NCI-H187 treated with DMSO at 0.1 percent for 48 hours (cell line): ENCODE results near the gene RBM12.
"Not testable (repeated sequence)": the region's sequence is repeated elsewhere in the genome, so short reads cannot be mapped to it uniquely, and the experiment has no call there.

Source experiments
- DNase-seq: peaks from one replicate; lab custom pipeline; 2025; lab: John Stamatoyannopoulos, UW

RBM12 gene, protein sequence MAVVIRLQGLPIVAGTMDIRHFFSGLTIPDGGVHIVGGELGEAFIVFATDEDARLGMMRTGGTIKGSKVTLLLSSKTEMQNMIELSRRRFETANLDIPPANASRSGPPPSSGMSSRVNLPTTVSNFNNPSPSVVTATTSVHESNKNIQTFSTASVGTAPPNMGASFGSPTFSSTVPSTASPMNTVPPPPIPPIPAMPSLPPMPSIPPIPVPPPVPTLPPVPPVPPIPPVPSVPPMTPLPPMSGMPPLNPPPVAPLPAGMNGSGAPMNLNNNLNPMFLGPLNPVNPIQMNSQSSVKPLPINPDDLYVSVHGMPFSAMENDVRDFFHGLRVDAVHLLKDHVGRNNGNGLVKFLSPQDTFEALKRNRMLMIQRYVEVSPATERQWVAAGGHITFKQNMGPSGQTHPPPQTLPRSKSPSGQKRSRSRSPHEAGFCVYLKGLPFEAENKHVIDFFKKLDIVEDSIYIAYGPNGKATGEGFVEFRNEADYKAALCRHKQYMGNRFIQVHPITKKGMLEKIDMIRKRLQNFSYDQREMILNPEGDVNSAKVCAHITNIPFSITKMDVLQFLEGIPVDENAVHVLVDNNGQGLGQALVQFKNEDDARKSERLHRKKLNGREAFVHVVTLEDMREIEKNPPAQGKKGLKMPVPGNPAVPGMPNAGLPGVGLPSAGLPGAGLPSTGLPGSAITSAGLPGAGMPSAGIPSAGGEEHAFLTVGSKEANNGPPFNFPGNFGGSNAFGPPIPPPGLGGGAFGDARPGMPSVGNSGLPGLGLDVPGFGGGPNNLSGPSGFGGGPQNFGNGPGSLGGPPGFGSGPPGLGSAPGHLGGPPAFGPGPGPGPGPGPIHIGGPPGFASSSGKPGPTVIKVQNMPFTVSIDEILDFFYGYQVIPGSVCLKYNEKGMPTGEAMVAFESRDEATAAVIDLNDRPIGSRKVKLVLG

DNA sequence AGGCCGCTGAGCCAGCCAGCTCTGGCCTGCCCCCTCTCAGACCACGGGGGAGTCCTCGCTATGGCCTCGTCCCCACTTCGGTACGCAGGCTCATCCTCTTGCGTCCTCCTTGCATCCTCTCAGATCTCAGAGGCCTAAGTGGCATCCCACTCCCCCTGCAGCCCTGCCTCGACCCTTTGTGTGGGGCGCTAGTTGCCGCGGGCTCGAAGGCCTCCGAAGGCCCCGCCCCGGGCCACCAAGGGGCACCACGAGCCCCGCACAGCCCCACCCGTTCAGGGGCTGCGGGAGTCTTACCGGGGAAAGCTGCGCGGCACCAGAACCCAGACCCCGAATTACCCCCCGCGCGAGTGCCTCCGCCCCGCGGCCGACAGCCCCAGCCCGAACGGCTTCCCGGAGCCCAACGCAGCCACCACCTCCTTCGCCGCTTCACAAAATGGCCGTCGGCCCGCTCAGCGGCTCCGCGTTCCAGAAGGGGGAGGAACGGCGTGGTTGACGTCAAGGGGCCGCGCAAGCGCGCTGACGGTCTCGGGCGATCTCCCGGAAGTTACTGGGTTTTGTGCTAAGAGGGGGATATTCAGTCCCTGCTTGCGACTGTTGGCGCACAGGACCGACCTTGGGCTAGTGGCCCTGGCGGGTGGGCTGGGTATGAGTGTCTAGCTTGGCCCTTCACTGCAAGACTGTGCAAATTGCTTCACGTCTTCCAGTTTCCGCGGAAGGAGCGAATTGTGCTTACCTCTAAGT lies at the start of gene RBM12, which contains the start of gene CPNE1:
TSS of gene RBM12 (minus strand) at position 435 of the 741 bp plus-strand sequence. CDS start 9,578 bp downstream, outside the sequence.
TSS of gene CPNE1 (minus strand) at position 435 of the 741 bp plus-strand sequence. CDS start 31,977 bp downstream, outside the sequence.
- peak; percentile 61 for DNase-seq

DNA sequence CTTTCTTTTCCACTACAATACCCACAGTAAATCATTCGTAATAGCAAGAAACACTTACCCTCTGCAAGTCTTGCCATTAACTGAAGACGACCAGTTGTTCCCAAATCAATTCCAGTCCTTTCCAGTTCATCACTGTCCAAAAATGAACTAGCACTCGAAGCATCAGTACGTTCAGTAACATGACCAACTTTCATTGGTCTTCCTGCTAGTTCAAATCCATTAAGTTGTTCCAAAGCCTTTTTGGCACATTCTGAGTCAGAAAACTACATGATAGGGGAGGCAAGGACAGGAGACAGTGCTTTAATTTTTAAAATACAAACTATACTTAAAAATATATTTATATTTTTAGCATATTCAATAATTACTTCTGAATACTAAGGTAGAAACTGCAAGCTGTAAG lies 49.4 kb upstream of the RBM12 start:
- no peak for DNase-seq

DNA sequence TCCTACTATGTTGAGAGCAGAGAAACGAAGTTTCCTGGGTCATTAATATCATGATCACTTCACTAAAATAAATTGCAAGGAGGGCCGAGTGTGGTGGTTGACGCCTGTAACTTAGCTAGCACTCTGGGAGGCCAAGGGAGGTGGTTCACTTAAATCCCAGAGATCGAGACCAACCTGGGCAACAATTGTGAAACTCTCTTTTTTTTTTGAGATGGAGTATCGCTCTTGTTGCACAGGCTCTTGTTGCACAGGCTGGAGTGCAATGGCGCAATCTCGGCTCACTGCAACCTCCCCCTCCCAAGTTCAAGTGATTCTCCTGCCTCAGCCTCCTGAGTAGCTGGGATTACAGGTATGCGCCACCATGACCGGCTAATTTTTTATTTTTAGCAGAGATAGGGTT lies 48.4 kb upstream of the RBM12 start:
- DNase-seq = not testable (repeated sequence)

DNA sequence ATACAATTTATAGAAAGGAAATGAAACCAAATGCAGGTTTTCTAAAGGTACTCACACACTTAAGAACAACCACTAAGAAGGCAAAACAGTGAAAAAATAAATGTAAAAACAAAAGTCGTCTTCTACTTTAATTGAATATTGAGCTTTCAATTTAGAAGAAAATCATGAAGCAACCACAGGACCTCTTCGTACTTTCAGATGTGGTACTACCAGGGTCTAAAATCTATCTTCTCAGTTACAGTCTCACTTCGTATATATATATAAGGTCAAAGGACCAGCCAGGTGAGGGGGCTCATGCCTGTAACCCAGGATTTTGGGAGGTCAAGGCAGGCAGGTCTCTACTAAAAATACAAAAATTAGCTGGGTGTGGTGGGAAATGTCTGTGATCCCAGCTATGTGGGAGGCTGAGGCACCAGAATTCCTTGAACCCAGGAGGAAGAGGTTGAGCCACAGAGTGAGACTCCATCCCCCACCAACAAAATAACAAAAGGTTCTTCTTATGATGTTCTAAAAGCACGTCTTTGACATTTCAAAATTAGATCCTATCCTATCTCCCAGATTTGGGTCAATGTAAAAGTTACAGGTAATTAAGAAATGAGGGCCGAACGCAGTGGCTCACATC lies 47.0 kb upstream of the RBM12 start:
- DNase-seq = no peak

DNA sequence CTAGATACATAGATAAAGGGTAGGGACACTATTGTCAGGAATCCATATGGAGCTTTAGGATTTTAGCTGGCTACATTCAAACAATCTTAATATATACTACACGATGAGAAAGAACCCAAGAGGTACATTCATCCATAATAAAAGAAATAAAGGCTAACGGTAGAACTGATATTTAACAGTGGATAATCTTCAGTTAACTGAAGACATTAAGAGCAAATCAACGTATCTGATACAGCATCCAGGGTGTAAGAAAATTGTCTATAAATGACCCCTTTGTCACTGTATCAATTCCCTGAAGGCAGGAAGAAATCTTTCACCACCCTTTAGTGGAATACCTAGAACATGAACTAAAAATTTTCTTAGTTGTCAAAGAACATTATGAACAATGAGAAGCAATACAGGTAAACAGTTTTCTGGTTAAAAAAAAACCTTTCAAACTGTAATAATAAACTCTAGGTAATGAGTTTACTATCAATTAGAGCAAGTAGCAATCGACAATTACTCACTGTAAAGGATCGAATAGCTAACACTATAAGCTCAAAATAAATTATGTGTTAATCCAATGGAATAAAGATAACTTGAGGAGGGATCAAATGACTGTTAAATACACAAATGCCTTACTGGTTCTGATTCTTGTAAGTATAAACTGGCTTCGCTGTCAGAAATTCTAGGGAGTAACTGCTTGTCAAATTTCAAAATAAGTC lies 46.3 kb upstream of the RBM12 start:
- no peak for DNase-seq

DNA sequence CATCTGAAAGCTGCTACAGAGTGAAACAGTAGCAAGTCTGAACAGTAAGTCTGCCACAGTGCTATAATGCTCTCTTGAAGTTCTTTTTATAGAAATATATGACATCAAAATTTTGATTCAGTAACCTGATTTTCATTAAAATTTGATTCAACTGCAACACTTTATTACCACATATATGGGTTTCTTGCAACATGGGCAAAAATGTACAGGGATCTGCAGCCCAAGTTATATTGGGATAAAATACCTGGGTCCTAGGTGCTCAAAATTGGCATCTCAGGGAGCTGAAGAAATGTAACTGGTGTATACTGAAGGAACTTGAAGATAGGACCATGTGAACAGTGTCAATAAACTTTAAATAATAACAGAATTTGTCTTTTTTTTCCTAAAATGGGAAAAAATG lies 45.3 kb upstream of the RBM12 start:
- no peak for DNase-seq

DNA sequence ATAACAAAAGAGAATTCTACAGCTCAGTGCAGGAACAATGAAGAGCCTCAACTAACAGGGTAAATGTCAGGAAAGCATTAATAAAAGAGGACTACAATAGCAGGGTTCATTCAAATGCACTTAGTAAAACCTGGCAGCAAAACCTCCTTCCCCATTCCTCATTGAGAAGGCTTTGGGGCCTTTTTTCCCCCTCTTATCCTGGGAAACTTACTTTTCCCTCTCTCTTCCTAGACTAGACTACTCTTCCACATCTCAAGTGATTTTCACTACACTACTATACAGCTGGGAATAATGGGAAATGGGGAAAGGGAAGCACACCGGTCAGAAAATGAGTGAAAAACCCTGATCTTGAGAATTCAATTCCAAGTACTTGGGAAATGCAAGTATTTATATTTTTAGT lies 44.6 kb upstream of the RBM12 start:
- DNase-seq = no peak

DNA sequence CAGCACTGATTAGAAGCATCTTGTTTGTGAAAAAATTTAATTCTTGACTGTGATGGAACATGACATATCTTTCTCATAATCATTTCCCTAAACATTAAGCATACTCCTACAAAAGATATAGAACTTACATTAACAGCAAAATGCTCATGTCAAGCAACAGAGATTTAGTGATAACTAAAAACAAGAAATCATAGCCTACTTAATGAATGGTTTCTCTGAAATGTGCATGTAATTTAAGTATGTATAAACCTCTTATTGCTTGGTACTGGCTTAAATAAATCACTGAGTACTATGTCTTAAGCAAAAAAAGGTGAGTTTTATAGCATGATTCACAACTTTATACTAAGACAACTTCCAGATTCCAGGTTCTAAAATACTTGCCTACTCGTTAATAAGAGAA lies 43.8 kb upstream of the RBM12 start:
- no peak for DNase-seq

DNA sequence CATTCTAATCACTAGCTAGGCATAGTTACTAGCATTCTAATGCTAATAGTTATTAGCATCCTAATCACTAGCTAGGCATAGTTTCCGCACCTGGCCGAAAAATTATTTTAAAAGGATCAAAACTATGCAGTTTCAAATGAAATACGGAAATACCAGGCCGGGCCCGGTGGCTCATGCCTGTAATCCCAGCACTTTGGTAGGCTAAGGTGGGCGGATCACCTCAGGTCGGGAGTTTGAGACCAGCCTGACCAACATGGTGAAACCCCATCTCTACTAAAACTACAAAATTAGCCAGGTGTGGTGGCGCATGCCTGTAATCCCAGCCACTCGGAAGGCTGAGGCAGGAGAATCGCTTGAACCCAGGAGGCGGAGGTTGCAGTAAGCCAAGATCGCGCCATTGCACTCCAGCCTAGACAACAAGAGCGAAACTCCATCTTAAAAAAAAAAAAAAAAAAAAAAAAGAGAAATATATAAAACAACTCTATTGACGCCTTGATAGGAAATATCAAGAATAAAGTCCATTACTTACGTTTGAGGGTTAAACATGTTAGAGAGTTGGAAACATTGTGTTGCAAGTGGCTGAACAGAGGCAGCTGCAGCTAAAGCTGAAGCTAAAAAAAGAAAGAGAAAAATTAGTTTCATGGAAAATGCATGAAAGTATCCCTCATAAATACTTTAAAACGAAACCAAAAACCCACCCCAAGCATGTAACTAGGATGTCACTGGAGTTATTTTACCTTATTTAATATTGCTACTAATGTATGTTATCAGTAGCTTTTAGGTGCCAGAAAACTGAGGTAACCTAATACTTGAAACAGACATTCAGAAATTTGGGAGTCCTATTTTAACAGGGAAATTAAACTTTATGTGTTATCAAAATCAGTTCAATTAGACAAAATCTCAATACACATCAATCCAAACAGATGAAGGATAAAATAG lies 42.2 kb upstream of the RBM12 start:
- DNase-seq = not testable (repeated sequence)

DNA sequence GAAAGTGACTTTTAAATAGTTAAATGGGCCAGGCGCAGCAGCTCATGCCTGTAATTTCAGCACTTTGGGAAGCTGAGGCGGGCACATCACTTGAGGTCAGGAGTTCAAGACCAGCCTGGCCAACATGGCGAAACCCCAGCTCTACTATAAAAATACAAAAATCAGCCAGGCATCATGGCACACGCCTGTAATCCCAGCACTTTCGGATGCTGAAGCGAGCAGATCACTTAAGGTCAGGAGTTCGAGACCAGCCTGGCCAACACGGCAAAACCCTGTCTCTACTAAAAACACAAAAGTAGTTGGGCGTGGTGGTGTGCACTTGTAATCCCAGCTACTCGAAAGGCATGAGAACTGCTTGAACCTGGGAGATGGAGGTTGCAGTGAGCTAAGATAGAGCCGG lies 41.2 kb upstream of the RBM12 start:
- DNase-seq = not testable (repeated sequence)

DNA sequence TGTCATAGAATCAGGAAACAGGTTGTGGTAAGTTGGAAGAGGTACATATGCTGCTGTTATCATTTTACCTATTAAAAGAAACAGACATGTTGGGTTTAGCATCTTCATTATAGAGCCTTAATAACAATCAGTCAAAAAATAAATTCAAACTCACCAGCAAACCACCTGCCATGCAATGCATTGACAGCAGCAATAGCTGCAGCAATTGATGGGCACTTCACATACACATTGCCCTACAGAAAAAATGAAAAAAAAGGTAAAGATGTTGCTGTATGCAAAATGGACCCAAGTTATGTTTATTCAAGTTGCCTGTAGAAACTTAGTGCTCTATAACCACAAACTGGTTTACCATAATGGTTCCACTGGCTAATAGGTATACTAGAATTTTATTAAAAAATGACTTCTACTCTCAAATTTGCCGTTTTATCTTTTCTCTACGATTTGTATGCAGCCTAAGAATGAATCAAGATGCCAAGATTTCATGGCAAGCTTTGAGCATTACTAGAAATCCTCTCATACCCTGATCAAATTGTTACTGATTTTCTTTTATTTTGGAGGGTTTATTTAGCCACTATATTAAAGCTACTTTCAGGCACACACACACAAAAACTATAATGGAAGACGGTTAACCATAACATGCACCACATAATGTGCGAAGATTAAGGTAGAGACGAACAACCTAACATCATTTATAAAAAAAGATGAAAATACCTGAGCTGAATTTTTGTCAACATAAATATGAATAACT lies 40.0 kb upstream of the RBM12 start:
- DNase-seq = no peak

DNA sequence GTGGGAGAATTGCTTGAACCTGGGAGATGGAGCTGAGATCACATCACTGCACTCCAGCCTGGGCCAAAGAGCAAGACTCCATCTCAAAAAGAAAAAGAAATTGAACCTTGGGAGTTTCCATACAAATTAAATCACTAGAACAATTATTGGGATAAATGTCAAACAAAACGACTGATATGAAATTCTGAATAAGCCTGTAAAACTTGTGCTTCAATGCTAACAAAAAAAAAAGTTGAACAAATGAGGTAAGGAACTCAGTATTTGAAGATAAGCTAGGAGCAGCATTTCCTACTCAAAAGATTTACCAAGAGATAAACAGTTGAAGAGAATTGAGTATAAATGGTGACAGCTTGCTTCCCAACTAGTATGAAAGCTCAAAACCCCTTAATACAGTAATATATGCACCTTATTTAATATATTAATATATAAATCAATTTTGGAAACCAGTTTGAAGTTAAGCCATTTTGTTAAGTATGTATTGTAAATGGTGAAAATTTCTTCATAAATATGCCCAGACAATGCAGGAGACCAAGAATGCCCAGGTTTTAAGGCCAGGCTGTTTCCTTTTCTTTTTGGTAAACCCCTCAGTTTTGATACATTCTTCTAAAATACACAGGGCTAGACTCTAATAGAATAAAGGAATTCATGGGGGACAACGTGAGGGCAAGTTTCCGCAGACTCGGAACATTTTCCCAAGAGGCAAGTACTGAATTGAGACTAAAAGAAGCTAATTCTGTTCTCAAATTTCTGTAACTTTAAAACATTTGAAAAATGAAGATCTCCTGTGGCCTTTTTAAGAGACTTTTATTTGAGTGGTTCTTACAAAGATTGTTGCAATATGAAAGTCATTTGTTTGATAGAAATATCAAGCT lies 38.4 kb upstream of the RBM12 start:
- DNase-seq = no peak

DNA sequence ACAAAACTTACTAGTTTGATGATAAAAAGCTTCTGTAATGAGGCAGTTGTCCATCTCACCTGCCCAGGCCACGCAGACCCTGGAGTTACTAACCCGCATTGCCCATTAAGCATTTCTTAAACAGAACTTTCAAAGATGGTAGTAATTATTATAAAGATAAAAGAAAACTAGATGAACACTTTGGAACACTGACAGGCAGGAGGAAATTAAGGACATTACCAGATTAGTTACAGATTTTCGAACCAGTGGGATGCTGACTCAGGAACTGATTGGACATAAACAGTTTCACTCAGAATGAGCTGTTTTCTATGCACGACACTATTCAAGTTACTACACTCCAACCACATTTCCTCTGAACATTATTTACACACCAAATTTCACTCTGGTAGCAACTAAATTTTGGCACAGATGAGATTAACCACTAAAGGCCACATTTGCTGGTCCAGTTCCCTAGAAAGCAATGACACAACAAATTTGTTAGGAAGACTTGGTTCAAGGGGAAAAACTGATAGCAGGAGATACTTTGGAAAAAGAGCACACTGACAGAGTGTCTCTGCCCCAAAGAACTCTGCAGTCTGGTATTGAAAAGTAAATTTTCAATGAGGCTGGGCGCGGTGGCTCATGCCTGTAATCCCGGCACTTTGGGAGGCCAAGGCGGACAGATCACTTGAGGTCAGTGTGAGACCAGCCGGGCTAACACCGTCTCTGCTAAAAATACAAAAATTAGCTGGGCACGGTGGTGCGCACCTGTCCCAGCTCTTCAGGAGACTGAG lies 37.5 kb upstream of the RBM12 start:
- DNase-seq = no peak

DNA sequence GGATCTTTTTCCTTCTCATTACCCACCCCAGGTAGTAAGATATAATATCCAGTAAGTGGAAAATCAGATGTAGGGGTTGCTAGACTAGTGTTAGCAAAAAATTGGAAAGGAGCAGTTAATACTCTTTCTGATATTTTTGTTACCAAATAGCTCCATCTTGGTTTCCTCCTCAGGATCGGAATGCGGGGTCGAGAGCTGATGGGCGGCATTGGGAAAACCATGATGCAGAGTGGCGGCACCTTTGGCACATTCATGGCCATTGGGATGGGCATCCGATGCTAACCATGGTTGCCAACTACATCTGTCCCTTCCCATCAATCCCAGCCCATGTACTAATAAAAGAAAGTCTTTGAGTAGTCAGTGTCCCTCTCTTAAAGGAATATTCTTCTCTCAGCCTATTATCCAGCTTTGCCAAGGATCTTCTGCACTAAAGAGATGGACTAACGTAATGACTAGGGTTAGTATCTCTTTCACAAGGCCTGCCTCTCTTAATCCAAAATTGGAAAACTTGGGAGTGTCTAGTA lies 36.0 kb upstream of the RBM12 start:
- DNase-seq = no peak

DNA sequence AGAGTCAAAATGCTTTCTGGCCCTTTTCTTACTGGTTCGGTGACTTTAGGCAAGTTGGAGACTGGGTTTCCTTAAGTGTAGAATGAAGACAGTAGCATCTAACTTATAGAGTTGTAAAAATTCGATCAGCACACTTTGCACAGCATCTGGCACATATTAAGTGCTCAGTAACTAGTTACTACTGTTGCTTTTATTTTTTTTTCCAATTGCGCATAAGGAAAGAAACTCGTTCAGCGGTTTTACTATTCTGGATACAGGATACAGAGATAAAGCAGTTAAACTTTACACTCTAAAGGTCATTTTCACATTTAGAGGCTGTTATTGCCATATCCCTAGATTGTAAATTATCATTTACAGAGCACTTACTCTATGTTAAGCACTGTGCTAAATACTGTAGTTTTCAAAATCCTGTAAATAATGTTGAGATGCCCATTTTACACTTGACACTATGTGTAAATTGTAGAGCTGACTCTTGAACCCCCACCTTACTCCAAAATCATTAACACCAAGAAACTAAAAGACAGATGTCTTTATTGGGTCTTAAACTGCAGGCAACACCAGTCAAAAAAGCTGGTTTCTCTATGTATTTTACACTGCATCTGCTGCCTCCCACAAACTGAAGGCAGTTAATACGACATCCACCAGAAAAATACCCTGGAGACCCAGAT lies 35.4 kb upstream of the RBM12 start:
- no peak for DNase-seq

DNA sequence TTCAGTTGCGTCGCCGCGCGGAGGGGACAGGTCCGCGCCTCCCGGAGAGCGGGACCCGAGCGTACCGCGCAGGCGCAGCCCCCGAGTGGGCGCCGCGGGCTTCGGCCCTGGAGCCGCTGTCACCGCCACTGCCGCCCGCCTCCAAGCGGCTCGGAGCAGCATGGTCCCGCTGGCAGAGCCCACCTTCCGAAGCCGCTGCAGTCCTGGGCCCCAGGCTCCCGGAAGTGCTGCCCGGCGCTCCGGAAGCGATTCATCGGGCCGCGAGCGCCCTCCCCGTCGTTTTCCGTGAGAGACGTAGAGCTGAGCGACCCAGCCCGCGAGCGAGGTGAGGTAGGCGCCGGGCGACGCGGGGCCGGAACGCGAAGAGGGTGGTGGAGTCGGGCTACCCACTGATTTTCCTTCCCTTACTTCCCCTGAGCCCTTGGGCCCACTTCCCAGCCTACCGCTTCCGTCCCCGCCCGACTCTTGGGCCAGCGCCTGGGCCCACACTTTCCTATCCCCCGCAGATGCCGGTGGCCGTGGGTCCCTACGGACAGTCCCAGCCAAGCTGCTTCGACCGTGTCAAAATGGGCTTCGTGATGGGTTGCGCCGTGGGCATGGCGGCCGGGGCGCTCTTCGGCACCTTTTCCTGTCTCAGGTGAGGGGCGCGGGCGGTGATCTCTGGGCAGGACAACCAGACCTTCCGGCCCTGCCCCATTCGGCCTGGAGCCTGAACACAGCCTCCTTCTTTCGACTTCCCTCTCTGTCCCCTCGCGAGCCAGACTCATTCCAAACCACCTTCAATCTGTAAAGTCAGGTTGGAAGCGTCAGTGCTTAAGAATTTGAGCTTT lies 34.6 kb upstream of the RBM12 start, which contains the start of the genes NFS1 and ROMO1:
TSS of gene NFS1 (minus strand) at position 226 of the 830 bp plus-strand sequence. CDS start at position 162, 64 bp downstream.
TSS of gene ROMO1 (plus strand) at position 279 of the 830 bp plus-strand sequence. CDS start at position 507, 228 bp downstream.
- DNase-seq = peak; percentile 3
